Measurements from ENCODE around the gene CBFA2T3.

- TF ChIP-seq POLR2A (IDR thresholded peaks at IDR 0.05; ENCODE audit: low read length) (no peak), GATA1 (IDR thresholded peaks at IDR 0.05; ENCODE audit: low read depth, low read length) (no peak)
Measured at GRCh38 chr16:88855176-88855575, 121.8 kb downstream of the CBFA2T3 start.

All from erythroblast (primary cell).